B cell (primary cell): ENCODE measurements around the gene APOD.

Experiments used
- EZH2 ChIP-seq: IDR thresholded peaks from 2 replicates; pipeline ENCODE4 v1.6.1; 2012; ENCODE audit warnings: borderline replicate concordance, low read depth, mild to moderate bottlenecking, moderate library complexity, low read length; ENCODE audit not compliant: insufficient read depth, poor library complexity, severe bottlenecking
- TF ChIP-seq, protein P1 (sequence below): fragments of 200-600 bp; IDR thresholded peaks from one replicate; pipeline ENCODE4 v1.8.0; 2022; ENCODE audit warnings: antibody characterized with exemption, mild to moderate bottlenecking

DNA sequence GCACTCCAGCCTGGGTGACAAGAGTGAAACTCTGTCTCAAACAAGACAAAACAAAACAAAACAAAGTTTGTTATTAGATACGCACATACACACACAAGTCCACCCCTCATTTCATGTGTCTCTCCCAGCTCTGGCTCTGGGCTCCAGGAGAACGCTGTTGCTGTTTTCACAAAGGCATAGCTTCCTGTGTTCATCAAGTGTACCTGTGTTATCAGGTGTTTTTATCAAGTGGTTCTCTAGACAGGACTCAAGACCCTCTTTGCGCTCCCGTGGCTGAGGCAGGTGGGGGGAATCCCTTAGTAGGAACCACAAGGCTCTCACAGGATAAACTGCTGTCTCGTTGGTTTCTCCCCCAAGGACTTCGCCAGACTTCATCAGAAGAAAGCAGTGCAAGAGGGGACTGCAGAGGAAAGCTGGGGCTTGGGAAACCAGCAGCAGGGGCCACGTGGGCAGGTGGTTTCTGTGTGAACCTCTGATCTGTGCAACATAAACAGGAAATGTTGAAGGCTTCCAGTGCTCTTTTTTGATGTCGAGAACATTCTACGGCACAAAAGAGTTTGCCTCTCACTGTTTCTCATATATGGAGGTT lies 33.7 kb downstream of the APOD start:
- TF ChIP-seq, protein P1, sequence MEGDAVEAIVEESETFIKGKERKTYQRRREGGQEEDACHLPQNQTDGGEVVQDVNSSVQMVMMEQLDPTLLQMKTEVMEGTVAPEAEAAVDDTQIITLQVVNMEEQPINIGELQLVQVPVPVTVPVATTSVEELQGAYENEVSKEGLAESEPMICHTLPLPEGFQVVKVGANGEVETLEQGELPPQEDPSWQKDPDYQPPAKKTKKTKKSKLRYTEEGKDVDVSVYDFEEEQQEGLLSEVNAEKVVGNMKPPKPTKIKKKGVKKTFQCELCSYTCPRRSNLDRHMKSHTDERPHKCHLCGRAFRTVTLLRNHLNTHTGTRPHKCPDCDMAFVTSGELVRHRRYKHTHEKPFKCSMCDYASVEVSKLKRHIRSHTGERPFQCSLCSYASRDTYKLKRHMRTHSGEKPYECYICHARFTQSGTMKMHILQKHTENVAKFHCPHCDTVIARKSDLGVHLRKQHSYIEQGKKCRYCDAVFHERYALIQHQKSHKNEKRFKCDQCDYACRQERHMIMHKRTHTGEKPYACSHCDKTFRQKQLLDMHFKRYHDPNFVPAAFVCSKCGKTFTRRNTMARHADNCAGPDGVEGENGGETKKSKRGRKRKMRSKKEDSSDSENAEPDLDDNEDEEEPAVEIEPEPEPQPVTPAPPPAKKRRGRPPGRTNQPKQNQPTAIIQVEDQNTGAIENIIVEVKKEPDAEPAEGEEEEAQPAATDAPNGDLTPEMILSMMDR = no peak
- TF ChIP-seq EZH2 = no peak
